Measurements from ENCODE around the gene BCAR3. TPM values are rescaled to one million over a fixed set of nuclear protein-coding genes. Genes with fewer than 3 reads are reported as not detected.

The BCAR3 gene
- total and polyA plus RNA-seq, 2 of the 4 experiments (the other 2 are of a cell fraction): 41.4 to 46.4 TPM

DNA sequence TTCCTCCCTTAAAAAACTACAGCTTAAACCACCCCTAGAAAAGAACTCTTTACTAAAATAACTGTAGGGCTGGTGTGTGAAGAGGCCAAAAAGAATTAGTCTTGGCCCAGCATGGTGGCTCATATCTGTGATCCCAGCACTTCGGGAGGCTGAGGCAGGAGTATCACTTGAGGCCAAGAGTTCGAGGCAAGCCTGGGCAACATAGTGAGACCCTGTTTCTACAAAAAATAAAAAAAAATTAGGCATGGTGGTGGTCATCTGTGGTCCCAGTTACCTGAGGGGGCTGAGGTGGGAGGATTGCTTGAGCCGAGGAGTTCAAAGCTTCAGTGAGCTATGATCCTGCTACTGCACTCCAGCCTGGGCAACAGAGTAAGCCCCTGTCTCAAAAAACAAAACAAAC, 44.9 kb downstream of the BCAR3 start:
- Histone ChIP-seq H3K56ac (ENCODE audit: extremely low read depth, insufficient read depth, low read length) (no peak overlapping the region), H3K4ac (ENCODE audit: low read depth, low read length) (no peak overlapping the region), H2BK120ac (ENCODE audit: low read depth, low read length) (no peak overlapping the region), H3K18ac (ENCODE audit: low read depth, low read length) (no peak overlapping the region), H2BK20ac (ENCODE audit: low read depth, low read length) (no peak overlapping the region), H3K36me3 (ENCODE audit: control insufficient read depth, insufficient read depth, low read length) (peaks cover 23% of the 10 kb centered on the region), H3K4me3 (ENCODE audit: insufficient read depth, low read depth, low read length) (no peak overlapping the region), H3K79me1 (ENCODE audit: low read depth in 1 of 2, low read length in 2 of 2) (peaks cover 56 to 86% of the 10 kb centered on the region in 2 experiments), H3K27ac (ENCODE audit: insufficient read depth, low read length) (no peak overlapping the region), H3K23ac (ENCODE audit: low read depth, low read length) (no peak overlapping the region), H4K91ac (ENCODE audit: insufficient read depth, low read depth, low read length) (no peak overlapping the region), H4K5ac (ENCODE audit: low read depth, low read length) (no peak overlapping the region), H2AK5ac (ENCODE audit: low read depth, low read length) (no peak overlapping the region), H2BK5ac (ENCODE audit: low read depth, low read length, poor library complexity, severe bottlenecking) (no peak overlapping the region), H3K27me3 (ENCODE audit: control insufficient read depth, insufficient read depth, low read length) (no peaks in the 10 kb centered on the region), H4K20me1 (ENCODE audit: insufficient read depth, low read length) (peaks cover 26% of the 10 kb centered on the region), H2BK15ac (ENCODE audit: low read depth, low read length) (no peak overlapping the region), H3K4me1 (ENCODE audit: control insufficient read depth, insufficient read depth, low read length) (peaks cover 2% of the 10 kb centered on the region), H2AFZ (replicated peaks; ENCODE audit: low read length, poor library complexity) (no peak overlapping the region), H4K8ac (ENCODE audit: low read depth in 2 of 2, low read length in 2 of 2) (no peak overlapping the region), H3K9ac (ENCODE audit: low read depth, low read length) (no peak overlapping the region), H3K14ac (replicated peaks; ENCODE audit: low read depth, low read length) (no peak overlapping the region), H3K9me3 (ENCODE audit: control insufficient read depth, insufficient read depth, low read length) (no peaks in the 10 kb centered on the region), H3K4me2 (ENCODE audit: low read depth, low read length) (no peak overlapping the region), H2AK9ac (replicated peaks; ENCODE audit: low read depth, low read length, poor library complexity) (no peak overlapping the region), H3K9me1 (ENCODE audit: insufficient read depth, low read length) (peaks cover 21% of the 10 kb centered on the region)
- in situ Hi-C loops (cut with MboI; ENCODE audit: low sequenced_read_pairs): loop anchor here (5.0 to 10.0 kb wide), 3 partner anchors 36 to 181 kb away; no protein-coding TSS in a partner anchor
- BruUV-seq (replicated peaks): no TSS peak
- ATAC-seq (ENCODE audit: low read depth) (no peak), DNase-seq (no peak)
- TF ChIP-seq MAZ (IDR thresholded peaks at IDR 0.05; ENCODE audit: borderline replicate concordance, low read depth, low read length) (no peak), SMC3 (IDR thresholded peaks at IDR 0.05; ENCODE audit: low read depth, low read length) (no peak), RCOR1 (IDR thresholded peaks at IDR 0.05; ENCODE audit: insufficient replicate concordance, low read length) (no peak), NFE2L2 (IDR thresholded peaks at IDR 0.05; ENCODE audit: low read depth, low read length) (no peak), FOS (IDR thresholded peaks at IDR 0.05; ENCODE audit: low read depth, low read length) (no peak), CHD1 (IDR thresholded peaks at IDR 0.05; ENCODE audit: low read depth, low read length) (no peak), MAFK (IDR thresholded peaks at IDR 0.05; ENCODE audit: low read depth, low read length) (no peak), BHLHE40 (IDR thresholded peaks at IDR 0.05; ENCODE audit: low read depth, low read length) (no peak), POLR2A (IDR thresholded peaks at IDR 0.05; ENCODE audit: low read depth, low read length) (no peak), RFX5 (IDR thresholded peaks at IDR 0.05; ENCODE audit: low read depth, low read length) (no peak), CEBPB (IDR thresholded peaks at IDR 0.05; ENCODE audit: low read depth, low read length) (no peak), MXI1 (IDR thresholded peaks at IDR 0.05; ENCODE audit: borderline replicate concordance, low read depth, low read length) (no peak), RAD21 (IDR thresholded peaks at IDR 0.05; ENCODE audit: low read length) (no peak)
- TF ChIP-seq, protein P1, sequence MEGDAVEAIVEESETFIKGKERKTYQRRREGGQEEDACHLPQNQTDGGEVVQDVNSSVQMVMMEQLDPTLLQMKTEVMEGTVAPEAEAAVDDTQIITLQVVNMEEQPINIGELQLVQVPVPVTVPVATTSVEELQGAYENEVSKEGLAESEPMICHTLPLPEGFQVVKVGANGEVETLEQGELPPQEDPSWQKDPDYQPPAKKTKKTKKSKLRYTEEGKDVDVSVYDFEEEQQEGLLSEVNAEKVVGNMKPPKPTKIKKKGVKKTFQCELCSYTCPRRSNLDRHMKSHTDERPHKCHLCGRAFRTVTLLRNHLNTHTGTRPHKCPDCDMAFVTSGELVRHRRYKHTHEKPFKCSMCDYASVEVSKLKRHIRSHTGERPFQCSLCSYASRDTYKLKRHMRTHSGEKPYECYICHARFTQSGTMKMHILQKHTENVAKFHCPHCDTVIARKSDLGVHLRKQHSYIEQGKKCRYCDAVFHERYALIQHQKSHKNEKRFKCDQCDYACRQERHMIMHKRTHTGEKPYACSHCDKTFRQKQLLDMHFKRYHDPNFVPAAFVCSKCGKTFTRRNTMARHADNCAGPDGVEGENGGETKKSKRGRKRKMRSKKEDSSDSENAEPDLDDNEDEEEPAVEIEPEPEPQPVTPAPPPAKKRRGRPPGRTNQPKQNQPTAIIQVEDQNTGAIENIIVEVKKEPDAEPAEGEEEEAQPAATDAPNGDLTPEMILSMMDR (conservative IDR thresholded peaks at IDR 0.05; ENCODE audit: low read depth, low read length): no peak
- TF ChIP-seq, protein P2, sequence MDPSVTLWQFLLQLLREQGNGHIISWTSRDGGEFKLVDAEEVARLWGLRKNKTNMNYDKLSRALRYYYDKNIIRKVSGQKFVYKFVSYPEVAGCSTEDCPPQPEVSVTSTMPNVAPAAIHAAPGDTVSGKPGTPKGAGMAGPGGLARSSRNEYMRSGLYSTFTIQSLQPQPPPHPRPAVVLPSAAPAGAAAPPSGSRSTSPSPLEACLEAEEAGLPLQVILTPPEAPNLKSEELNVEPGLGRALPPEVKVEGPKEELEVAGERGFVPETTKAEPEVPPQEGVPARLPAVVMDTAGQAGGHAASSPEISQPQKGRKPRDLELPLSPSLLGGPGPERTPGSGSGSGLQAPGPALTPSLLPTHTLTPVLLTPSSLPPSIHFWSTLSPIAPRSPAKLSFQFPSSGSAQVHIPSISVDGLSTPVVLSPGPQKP (IDR thresholded peaks at IDR 0.05; ENCODE audit: borderline replicate concordance, low read depth, low read length): no peak
- TF ChIP-seq, protein P3, sequence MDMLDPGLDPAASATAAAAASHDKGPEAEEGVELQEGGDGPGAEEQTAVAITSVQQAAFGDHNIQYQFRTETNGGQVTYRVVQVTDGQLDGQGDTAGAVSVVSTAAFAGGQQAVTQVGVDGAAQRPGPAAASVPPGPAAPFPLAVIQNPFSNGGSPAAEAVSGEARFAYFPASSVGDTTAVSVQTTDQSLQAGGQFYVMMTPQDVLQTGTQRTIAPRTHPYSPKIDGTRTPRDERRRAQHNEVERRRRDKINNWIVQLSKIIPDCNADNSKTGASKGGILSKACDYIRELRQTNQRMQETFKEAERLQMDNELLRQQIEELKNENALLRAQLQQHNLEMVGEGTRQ (IDR thresholded peaks at IDR 0.05; ENCODE audit: low read depth, low read length): no peak
- CTCF ChIA-PET: interaction anchor here (0.7 kb wide), 1 partner anchor 181 kb away, joined by 7 read pairs; no protein-coding TSS in a partner anchor
- WGBS, 2 experiments (ENCODE audit: extremely low coverage in 2 of 2, insufficient read length in 1 of 2): no CpG with 5 or more reads among the region's 3 CpGs
- intact Hi-C loops (cut with micrococcal nuclease): no loop called here
- dilution Hi-C loops (cut with HindIII; ENCODE audit: low sequenced_read_pairs, unreplicated experiment): no loop called here
- POLR2A ChIA-PET (ENCODE audit: unreplicated experiment): no interaction called here

All from IMR-90 (cell line).